ENCODE data around the gene MEX3D. TPM values are rescaled to one million over a fixed set of nuclear protein-coding genes. Genes with fewer than 3 reads are reported as not detected.
"Not testable (repeated sequence)": the region's sequence is repeated elsewhere in the genome, so short reads cannot be mapped to it uniquely, and the experiment has no call there.

MEX3D gene
- total and polyA plus RNA-seq, 2 donors (not counting 1 experiment from before 2014, with no cell fraction given): 0.73 to 3.0 TPM

- Histone ChIP-seq H3K9ac (ENCODE audit: low read length) (no peak overlapping the region), H3K4me1 (ENCODE audit: control insufficient read depth in 2 of 2, insufficient read depth in 2 of 2, low read length in 2 of 2) (no peaks in the 10 kb centered on the region), H3K27me3 (replicated peaks in 1 of 4; ENCODE audit: control extremely low read depth in 1 of 4, control insufficient read depth in 3 of 4, insufficient read depth in 4 of 4, low read length in 3 of 4) (peaks cover 0 to 25% (median 3%) of the 10 kb centered on the region in 4 experiments), H3K4me3 (ENCODE audit: control extremely low read depth in 1 of 5, extremely low read depth in 1 of 5, insufficient read depth in 1 of 5, low read depth in 2 of 5, low read length in 4 of 5) (no peak overlapping the region), H4K20me1 (ENCODE audit: control insufficient read depth, insufficient read depth, low read length, poor library complexity, severe bottlenecking) (no peaks in the 10 kb centered on the region), H3K79me2 (ENCODE audit: control insufficient read depth, insufficient read depth, low read length) (no peaks in the 10 kb centered on the region), H3K27ac (ENCODE audit: low read length in 2 of 2) (no peak overlapping the region), H3K4me2 (replicated peaks; ENCODE audit: low read depth, low read length, poor library complexity, severe bottlenecking) (no peak overlapping the region), H3K9me3 (ENCODE audit: control extremely low read depth in 1 of 3, control insufficient read depth in 2 of 3, insufficient read depth in 1 of 3, low read length in 2 of 3) (peaks cover 0 to 17% (median 0%) of the 10 kb centered on the region in 3 donors), H2AFZ (ENCODE audit: insufficient read depth, low read depth, low read length, poor library complexity, severe bottlenecking) (no peak overlapping the region), H3K36me3 (replicated peaks in 1 of 2; ENCODE audit: control extremely low read depth in 1 of 2, control insufficient read depth in 1 of 2, extremely low read depth in 1 of 2, insufficient read depth in 2 of 2, low read length in 1 of 2) (no peaks in the 10 kb centered on the region)
- intact Hi-C loops (cut with micrococcal nuclease): no loop called here
- DNase-seq: no peak
- WGBS (ENCODE audit: insufficient coverage): 65% methylated on average over 11 of the region's 15 CpGs
- no peaks in the 10 kb centered on the region for H3K9me3 Mint-ChIP-seq (ENCODE audit: insufficient read depth)
- no peak for ATAC-seq (ENCODE audit: low read depth)
- no peaks in the 10 kb centered on the region for H3K4me1 Mint-ChIP-seq
- no peak overlapping the region for H3K27ac Mint-ChIP-seq
- H3K27me3 Mint-ChIP-seq: peaks cover 17% of the 10 kb centered on the region
- TF ChIP-seq EZH2 (IDR thresholded peaks at IDR 0.05; ENCODE audit: borderline replicate concordance, insufficient read depth, low read depth, low read length, poor library complexity, severe bottlenecking) (no peak), CTCF (IDR thresholded peaks at IDR 0.05) (no peak)
- CTCF ChIA-PET: no interaction called here
- no peak overlapping the region for H3K4me3 Mint-ChIP-seq
- POLR2A ChIA-PET: interaction anchor here (0.5 to 0.7 kb wide), 2 partner anchors 185 to 263 kb away, joined by 3 to 12 read pairs; no protein-coding TSS in a partner anchor
Observed at GRCh38 chr19:1538978-1539377, 29.1 kb downstream of the MEX3D start.

- H3K9me3 Mint-ChIP-seq (ENCODE audit: insufficient read depth); intact Hi-C loops (cut with micrococcal nuclease); H2AFZ ChIP-seq (ENCODE audit: insufficient read depth, low read depth, low read length, poor library complexity, severe bottlenecking); ATAC-seq (ENCODE audit: low read depth); DNase-seq; H3K4me3 ChIP-seq (ENCODE audit: control extremely low read depth in 1 of 5, extremely low read depth in 1 of 5, insufficient read depth in 1 of 5, low read depth in 2 of 5, low read length in 4 of 5); H3K9ac ChIP-seq (ENCODE audit: low read length); CTCF ChIA-PET; H3K4me3 Mint-ChIP-seq; H3K4me1 Mint-ChIP-seq; H3K27ac ChIP-seq (ENCODE audit: low read length in 2 of 2); H3K27ac Mint-ChIP-seq; H3K79me2 ChIP-seq (ENCODE audit: control insufficient read depth, insufficient read depth, low read length); H4K20me1 ChIP-seq (ENCODE audit: control insufficient read depth, insufficient read depth, low read length, poor library complexity, severe bottlenecking); POLR2A ChIA-PET; H3K4me1 ChIP-seq (ENCODE audit: control insufficient read depth in 2 of 2, insufficient read depth in 2 of 2, low read length in 2 of 2); H3K36me3 ChIP-seq (replicated peaks in 1 of 2; ENCODE audit: control extremely low read depth in 1 of 2, control insufficient read depth in 1 of 2, extremely low read depth in 1 of 2, insufficient read depth in 2 of 2, low read length in 1 of 2); H3K4me2 ChIP-seq (replicated peaks; ENCODE audit: low read depth, low read length, poor library complexity, severe bottlenecking): not testable (repeated sequence)
- peaks cover 18% of the 10 kb centered on the region for H3K27me3 Mint-ChIP-seq
- Histone ChIP-seq H3K9me3 (ENCODE audit: control extremely low read depth in 1 of 3, control insufficient read depth in 2 of 3, insufficient read depth in 1 of 3, low read length in 2 of 3) (peaks cover 0 to 12% (median 0%) of the 10 kb centered on the region in 3 donors), H3K27me3 (replicated peaks in 1 of 4; ENCODE audit: control extremely low read depth in 1 of 4, control insufficient read depth in 3 of 4, insufficient read depth in 4 of 4, low read length in 3 of 4) (peaks cover 0 to 22% (median 0%) of the 10 kb centered on the region in 4 experiments)
- 100% methylated on average over 4 of the region's 7 CpGs for WGBS (ENCODE audit: insufficient coverage)
Observed at GRCh38 chr19:1535699-1536098, 32.4 kb downstream of the MEX3D start.
